IPS-15b (cell line): ENCODE data around the gene OR52B2.

Source experiments
- H3K27me3 ChIP-seq: one replicate; pipeline ENCODE4 v1.6.1; 2013; ENCODE audit warnings: low read length; ENCODE audit not compliant: control insufficient read depth, insufficient read depth
- H3K36me3 ChIP-seq: one replicate; pipeline ENCODE4 v1.6.1; 2013; ENCODE audit warnings: low read length; ENCODE audit not compliant: control insufficient read depth, insufficient read depth
- H3K4me1 ChIP-seq: one replicate; pipeline ENCODE4 v1.6.1; 2013; ENCODE audit warnings: mild to moderate bottlenecking, low read length; ENCODE audit not compliant: control insufficient read depth, insufficient read depth
- H3K4me3 ChIP-seq: one replicate; pipeline ENCODE4 v1.5.1; 2013; ENCODE audit warnings: low read depth, low read length
- H3K9ac ChIP-seq: one replicate; pipeline ENCODE4 v1.6.1; 2013; ENCODE audit warnings: low read depth, mild to moderate bottlenecking, low read length
- H3K9me3 ChIP-seq: one replicate; pipeline ENCODE4 v1.6.1; 2013; ENCODE audit warnings: mild to moderate bottlenecking, low read length; ENCODE audit not compliant: control insufficient read depth, insufficient read depth

OR52B2 gene

GRCh38 chr11:6170226-6170625, at the start of gene OR52B2:
Gene OR52B2 (minus strand): TSS chr11:6170326. CDS start chr11:6170326, 0 bp downstream.
- H3K27me3 ChIP-seq: no peaks in the 10 kb centered on the region
- no peaks in the 10 kb centered on the region for H3K4me1 ChIP-seq
- no peaks in the 10 kb centered on the region for H3K36me3 ChIP-seq
- no peak within 1 kb of the TSS for H3K4me3 ChIP-seq
- H3K9me3 ChIP-seq: no peaks in the 10 kb centered on the region
- no peak within 1 kb of the TSS for H3K9ac ChIP-seq

GRCh38 chr11:6219359-6219758, 49.2 kb upstream of the OR52B2 start:
- no peaks in the 10 kb centered on the region for H3K4me1 ChIP-seq
- H3K9ac ChIP-seq: no peak overlapping the region
- no peaks in the 10 kb centered on the region for H3K9me3 ChIP-seq
- no peaks in the 10 kb centered on the region for H3K27me3 ChIP-seq
- peaks cover 43% of the 10 kb centered on the region for H3K36me3 ChIP-seq
- no peak overlapping the region for H3K4me3 ChIP-seq

GRCh38 chr11:6217722-6218121, 47.6 kb upstream of the OR52B2 start:
- peaks cover 35% of the 10 kb centered on the region for H3K36me3 ChIP-seq
- no peaks in the 10 kb centered on the region for H3K9me3 ChIP-seq
- no peak overlapping the region for H3K4me3 ChIP-seq
- no peaks in the 10 kb centered on the region for H3K4me1 ChIP-seq
- H3K9ac ChIP-seq: no peak overlapping the region
- H3K27me3 ChIP-seq: no peaks in the 10 kb centered on the region

GRCh38 chr11:6216501-6216900, 46.4 kb upstream of the OR52B2 start:
- H3K4me1 ChIP-seq: no peaks in the 10 kb centered on the region
- peaks cover 28% of the 10 kb centered on the region for H3K36me3 ChIP-seq
- H3K9ac ChIP-seq: no peak overlapping the region
- no peak overlapping the region for H3K4me3 ChIP-seq
- no peaks in the 10 kb centered on the region for H3K27me3 ChIP-seq
- H3K9me3 ChIP-seq: no peaks in the 10 kb centered on the region

GRCh38 chr11:6214530-6214929, 44.4 kb upstream of the OR52B2 start:
- H3K4me1 ChIP-seq: no peaks in the 10 kb centered on the region
- H3K36me3 ChIP-seq: peaks cover 34% of the 10 kb centered on the region
- no peak overlapping the region for H3K9ac ChIP-seq
- H3K4me3 ChIP-seq: no peak overlapping the region
- H3K9me3 ChIP-seq: no peaks in the 10 kb centered on the region
- no peaks in the 10 kb centered on the region for H3K27me3 ChIP-seq

- no peaks in the 10 kb centered on the region for H3K9me3 ChIP-seq
- H3K9ac ChIP-seq: no peak overlapping the region
- H3K27me3 ChIP-seq: no peaks in the 10 kb centered on the region
- peaks cover 21% of the 10 kb centered on the region for H3K36me3 ChIP-seq
- H3K4me1 ChIP-seq: no peaks in the 10 kb centered on the region
- no peak overlapping the region for H3K4me3 ChIP-seq
Observed at GRCh38 chr11:6210274-6210955, 40.3 kb upstream of the OR52B2 start.

GRCh38 chr11:6209801-6210200, 39.7 kb upstream of the OR52B2 start:
- H3K4me3 ChIP-seq: no peak overlapping the region
- no peaks in the 10 kb centered on the region for H3K27me3 ChIP-seq
- no peaks in the 10 kb centered on the region for H3K4me1 ChIP-seq
- H3K9me3 ChIP-seq: no peaks in the 10 kb centered on the region
- H3K36me3 ChIP-seq: peaks cover 17% of the 10 kb centered on the region
- H3K9ac ChIP-seq: no peak overlapping the region

- Histone ChIP-seq H3K4me1 (no peaks in the 10 kb centered on the region), H3K9ac (no peak overlapping the region), H3K4me3 (no peak overlapping the region), H3K36me3 (peaks cover 9% of the 10 kb centered on the region), H3K9me3 (no peaks in the 10 kb centered on the region), H3K27me3 (no peaks in the 10 kb centered on the region)
Observed at GRCh38 chr11:6206456-6207180, 36.5 kb upstream of the OR52B2 start.

GRCh38 chr11:6205366-6205765, 35.2 kb upstream of the OR52B2 start, which contains the start of gene C11orf42:
Gene C11orf42 (plus strand): TSS chr11:6205557. CDS start chr11:6205616, 59 bp downstream.
- Histone ChIP-seq H3K9me3 (no peaks in the 10 kb centered on the region), H3K4me1 (no peaks in the 10 kb centered on the region), H3K27me3 (no peaks in the 10 kb centered on the region), H3K9ac (no peak within 1 kb of the TSS), H3K36me3 (peaks cover 7% of the 10 kb centered on the region), H3K4me3 (no peak within 1 kb of the TSS)

DNA sequence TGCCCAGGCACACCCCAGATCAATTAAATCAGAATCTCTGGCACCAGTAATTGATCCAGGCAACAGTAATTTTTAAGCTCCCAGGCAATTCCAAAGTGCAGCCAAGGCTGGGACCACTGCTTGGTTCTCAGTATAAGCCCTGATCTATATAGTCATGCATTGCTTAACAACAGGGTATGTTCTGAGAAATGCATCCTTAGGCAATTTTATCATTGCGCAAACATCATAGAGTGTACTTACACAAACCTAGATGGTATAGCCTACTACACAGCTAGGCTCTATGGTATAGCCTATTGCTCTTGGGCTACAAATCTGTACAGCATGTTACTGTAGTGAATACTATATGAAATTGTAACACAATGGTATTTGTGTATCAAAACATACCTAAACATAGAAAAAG, 34.6 kb upstream of the OR52B2 start:
- peaks cover 3% of the 10 kb centered on the region for H3K36me3 ChIP-seq
- no peaks in the 10 kb centered on the region for H3K4me1 ChIP-seq
- no peaks in the 10 kb centered on the region for H3K9me3 ChIP-seq
- H3K9ac ChIP-seq: no peak overlapping the region
- no peaks in the 10 kb centered on the region for H3K27me3 ChIP-seq
- H3K4me3 ChIP-seq: no peak overlapping the region

- H3K4me3 ChIP-seq: no peak overlapping the region
- no peaks in the 10 kb centered on the region for H3K36me3 ChIP-seq
- H3K27me3 ChIP-seq: no peaks in the 10 kb centered on the region
- no peaks in the 10 kb centered on the region for H3K9me3 ChIP-seq
- no peak overlapping the region for H3K9ac ChIP-seq
- H3K4me1 ChIP-seq: no peaks in the 10 kb centered on the region
Observed at GRCh38 chr11:6203327-6203726, 33.2 kb upstream of the OR52B2 start.

- Histone ChIP-seq H3K4me3 (no peak overlapping the region), H3K27me3 (no peaks in the 10 kb centered on the region), H3K36me3 (no peaks in the 10 kb centered on the region), H3K9me3 (no peaks in the 10 kb centered on the region), H3K4me1 (no peaks in the 10 kb centered on the region), H3K9ac (no peak overlapping the region)
Observed at GRCh38 chr11:6202041-6202440, 31.9 kb upstream of the OR52B2 start.
